ENCODE data around the gene UBE2S.

GRCh38 chr19:55451965-55452748 lies 44.6 kb upstream of the UBE2S start:
- TF ChIP-seq CTCF (optimal IDR thresholded peaks at IDR 0.05 in 1 of 3, IDR thresholded peaks at IDR 0.05 in 1 of 3, conservative IDR thresholded peaks at IDR 0.05 in 1 of 3; ENCODE audit: extremely low read depth in 1 of 3, insufficient read depth in 2 of 3, low read length in 3 of 3), result no peak
- peak; percentile 86 for TF ChIP-seq EZH2 (IDR thresholded peaks at IDR 0.05; ENCODE audit: low read length)

All from keratinocyte (primary cell).